Measurements from ENCODE around the gene IWS1.
"Not testable (repeated sequence)": the region's sequence is repeated elsewhere in the genome, so short reads cannot be mapped to it uniquely, and the experiment has no call there.

The IWS1 gene

GRCh38 chr2:127529416-127529815, 3.1 kb upstream of the IWS1 start:
- DNase-seq (ENCODE audit: low read depth in 2 of 2, low spot score in 1 of 2), result not testable (repeated sequence)

DNA sequence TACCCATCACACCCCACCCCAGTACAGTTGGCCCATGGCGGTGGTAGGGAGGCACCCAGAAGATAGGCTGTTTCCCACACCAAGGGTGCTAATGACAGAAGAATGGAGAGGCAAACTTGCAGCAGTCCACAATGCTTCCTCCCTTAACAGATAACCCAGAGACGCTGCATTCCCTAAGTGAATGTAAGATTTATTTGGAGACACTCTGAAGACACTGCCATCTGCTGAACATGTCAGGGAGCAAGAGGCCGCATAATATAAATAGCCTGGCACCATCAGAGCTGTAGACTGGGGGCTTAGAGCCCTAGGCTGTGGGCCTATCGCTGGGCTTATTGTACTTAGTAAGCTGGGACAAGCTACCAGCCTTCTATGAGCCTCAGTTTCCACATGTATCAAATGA, 2.2 kb upstream of the IWS1 start:
- no peak for DNase-seq (ENCODE audit: low read depth in 2 of 2, low spot score in 1 of 2)

DNA sequence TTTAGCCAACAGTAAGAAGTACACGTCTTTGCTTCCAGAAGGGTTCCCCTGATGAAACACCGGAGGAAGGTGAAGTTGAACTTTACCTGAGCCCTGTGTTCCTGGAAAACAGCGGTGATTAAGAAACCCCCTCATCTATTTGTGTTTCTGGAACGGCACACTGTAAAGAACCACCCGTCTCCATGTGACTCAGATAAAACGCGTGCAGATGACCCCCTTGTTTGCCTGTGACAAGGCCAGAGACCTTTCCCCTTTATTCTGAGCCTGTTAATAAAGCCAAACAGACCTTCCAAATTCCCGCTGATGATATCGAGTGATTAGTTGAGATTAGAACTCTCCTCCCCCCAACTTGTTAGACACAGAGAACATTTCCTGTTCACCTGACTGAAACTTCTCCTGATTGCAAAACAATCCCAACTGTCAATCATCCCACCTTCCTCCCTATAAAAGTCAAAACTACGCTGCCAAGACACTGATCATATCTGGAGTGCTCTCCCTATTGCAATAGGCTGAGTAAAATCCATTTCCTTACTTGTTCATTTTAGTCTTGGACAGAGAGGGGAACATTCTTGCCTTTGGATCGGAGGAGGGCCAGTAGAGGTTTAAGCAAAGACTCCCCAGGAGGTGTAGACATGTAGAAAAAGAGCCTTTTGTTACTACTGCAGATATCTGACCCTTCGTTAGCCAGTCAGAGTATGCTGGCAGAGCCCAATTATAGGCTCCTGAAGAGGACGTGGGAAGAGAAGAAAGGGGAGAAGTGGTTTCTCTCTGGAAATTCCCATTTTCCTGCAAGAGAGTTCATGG, 914 bp upstream of the IWS1 start:
- no peak for DNase-seq (ENCODE audit: low read depth in 2 of 2, low spot score in 1 of 2)

DNA sequence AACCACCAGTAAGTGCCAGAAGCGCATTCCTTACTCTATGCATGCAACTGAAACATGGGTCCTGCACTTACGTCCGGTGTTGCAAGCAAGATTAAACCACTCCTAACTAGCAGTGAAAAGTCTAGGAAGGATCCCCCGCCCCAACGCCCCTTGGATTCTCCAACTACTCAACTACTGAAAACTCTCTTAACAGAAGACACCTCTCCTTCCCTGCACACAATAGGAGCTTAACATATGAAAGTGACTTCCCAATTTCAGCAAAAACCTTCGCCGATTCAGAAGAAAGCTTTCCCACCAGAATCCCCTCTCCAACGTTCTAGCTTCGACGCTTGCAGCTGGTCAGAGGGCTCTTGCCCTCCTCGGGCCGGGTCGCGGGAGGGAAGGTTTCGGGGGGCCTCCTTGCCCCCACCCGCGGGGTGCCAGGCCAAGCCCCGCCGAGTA, 578 bp downstream of the IWS1 start:
- no peak for DNase-seq (ENCODE audit: low read depth in 2 of 2, low spot score in 1 of 2)

- DNase-seq (ENCODE audit: low read depth in 2 of 2, low spot score in 1 of 2), result not testable (repeated sequence)
Measured at GRCh38 chr2:127524198-127524834, 2.0 kb downstream of the IWS1 start.

DNA sequence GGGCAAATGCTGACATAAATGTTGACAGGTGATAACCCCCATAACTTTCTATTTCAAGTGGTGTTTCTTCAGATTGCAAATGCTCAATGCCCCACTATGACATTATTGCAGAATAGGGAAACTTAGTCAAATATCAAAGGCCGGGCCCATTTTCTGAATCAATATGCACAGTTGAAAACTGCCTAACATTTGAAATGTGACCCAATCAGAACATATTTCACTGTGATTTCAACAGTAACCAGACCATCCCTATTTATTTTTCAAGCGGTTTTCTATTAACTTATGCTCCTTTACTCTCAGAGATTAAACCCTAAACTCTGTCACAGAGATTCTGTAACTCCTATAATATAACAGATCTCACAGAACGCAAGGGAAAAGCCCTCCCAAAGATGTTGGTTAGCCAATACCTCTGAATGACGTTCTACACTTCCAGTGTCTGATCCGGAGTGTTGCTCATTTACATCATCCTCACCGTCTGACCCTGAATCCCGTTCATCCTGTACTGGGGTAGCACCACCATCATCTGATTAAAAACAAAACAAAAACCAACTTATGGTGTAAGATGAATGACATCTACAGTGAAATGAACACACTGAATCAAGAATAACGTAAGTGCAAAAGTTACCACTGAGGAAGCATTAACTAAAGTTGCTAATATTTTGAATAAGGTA, 2.9 kb downstream of the IWS1 start:
- no peak for DNase-seq (ENCODE audit: low read depth in 2 of 2, low spot score in 1 of 2)

GRCh38 chr2:127520424-127520823, 5.9 kb downstream of the IWS1 start:
- DNase-seq (ENCODE audit: low read depth in 2 of 2, low spot score in 1 of 2), result no peak

GRCh38 chr2:127517465-127517864, 8.8 kb downstream of the IWS1 start:
- no peak for DNase-seq (ENCODE audit: low read depth in 2 of 2, low spot score in 1 of 2)

GRCh38 chr2:127516041-127516762, 10.1 kb downstream of the IWS1 start:
- DNase-seq (ENCODE audit: low read depth in 2 of 2, low spot score in 1 of 2), result no peak

GRCh38 chr2:127515383-127515915, 10.8 kb downstream of the IWS1 start:
- DNase-seq (ENCODE audit: low read depth in 2 of 2, low spot score in 1 of 2), result no peak

DNA sequence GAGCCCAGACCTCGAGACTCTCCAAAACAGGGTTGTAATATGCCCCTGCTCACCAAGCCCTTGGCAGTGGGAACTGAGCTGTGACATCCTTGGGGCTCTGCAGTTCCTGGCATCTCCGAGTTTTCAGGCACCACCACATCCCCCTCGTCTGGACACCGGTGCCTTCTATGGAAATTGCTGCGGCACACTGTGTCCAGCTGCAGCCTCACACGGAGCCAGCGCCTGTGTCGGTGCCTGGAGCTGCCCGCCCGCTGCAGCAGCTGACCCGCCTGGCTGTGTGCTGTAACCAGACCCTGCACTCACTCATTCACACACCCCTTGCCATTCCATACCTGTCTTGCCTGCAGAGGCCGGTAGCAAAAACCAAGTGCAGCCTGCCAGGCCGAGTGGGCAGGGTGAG, 11.8 kb downstream of the IWS1 start:
- no peak for DNase-seq (ENCODE audit: low read depth in 2 of 2, low spot score in 1 of 2)

GRCh38 chr2:127514076-127514475, 12.2 kb downstream of the IWS1 start:
- no peak for DNase-seq (ENCODE audit: low read depth in 2 of 2, low spot score in 1 of 2)

DNA sequence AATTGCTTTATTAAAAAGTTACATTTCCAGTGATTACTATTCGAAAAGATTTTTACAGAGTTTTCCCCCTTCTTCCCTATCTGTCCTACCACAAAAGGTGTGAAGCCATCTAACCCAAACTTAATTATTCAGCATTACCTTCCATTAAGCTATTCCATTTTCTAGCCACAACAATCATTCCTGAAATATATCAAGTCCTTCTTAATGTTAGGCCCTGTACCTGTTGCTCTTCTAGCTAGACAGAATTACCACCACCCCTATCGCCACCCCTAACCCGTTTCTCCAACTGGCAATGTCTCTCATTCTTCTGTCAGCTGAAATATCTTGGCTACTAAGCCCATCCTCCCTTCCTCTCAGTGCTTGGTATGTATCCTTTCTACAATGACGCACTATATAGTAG, 13.9 kb downstream of the IWS1 start:
- DNase-seq (ENCODE audit: low read depth in 2 of 2, low spot score in 1 of 2), result no peak

- no peak for DNase-seq (ENCODE audit: low read depth in 2 of 2, low spot score in 1 of 2)
Measured at GRCh38 chr2:127511917-127512316, 14.4 kb downstream of the IWS1 start.

GRCh38 chr2:127511090-127511695, 15.1 kb downstream of the IWS1 start:
- no peak for DNase-seq (ENCODE audit: low read depth in 2 of 2, low spot score in 1 of 2)

DNA sequence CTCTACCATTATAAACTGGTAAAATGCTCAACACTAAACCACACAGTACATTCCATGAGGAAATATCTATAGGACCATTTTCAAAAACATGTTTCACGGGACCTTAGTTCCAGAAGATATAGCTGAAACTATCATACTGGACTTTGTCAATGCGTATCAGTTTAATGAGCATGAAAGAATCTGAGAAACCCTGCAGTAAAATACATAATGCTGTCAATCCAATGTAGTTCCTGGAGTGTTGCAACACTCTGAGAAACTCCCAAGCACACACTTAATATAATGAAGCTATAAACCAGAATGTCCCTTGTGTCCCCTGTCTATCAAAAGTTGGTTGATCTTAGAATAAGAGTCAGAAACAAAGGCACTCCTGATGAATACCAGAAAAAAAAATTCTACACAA, 16.2 kb downstream of the IWS1 start:
- DNase-seq (ENCODE audit: low read depth in 2 of 2, low spot score in 1 of 2), result no peak

DNA sequence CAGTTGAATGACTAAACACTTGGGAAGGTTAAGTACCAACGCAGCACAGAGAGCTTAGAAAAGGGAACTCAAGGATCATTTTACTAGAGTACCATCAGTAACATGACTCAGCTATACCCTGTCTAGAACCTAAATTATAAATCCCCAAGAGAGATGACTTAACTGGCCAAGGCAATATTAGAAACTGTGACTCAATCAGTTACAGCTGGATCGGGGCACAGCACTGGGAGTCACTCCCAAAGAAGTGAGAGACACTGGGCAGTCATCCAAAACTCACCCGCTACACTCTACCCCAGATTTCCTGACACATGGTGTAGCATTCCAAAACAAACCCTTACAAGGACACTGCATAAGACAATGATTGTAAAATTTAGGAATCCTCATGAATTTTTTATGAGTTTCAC, 17.7 kb downstream of the IWS1 start:
- no peak for DNase-seq (ENCODE audit: low read depth in 2 of 2, low spot score in 1 of 2)

DNA sequence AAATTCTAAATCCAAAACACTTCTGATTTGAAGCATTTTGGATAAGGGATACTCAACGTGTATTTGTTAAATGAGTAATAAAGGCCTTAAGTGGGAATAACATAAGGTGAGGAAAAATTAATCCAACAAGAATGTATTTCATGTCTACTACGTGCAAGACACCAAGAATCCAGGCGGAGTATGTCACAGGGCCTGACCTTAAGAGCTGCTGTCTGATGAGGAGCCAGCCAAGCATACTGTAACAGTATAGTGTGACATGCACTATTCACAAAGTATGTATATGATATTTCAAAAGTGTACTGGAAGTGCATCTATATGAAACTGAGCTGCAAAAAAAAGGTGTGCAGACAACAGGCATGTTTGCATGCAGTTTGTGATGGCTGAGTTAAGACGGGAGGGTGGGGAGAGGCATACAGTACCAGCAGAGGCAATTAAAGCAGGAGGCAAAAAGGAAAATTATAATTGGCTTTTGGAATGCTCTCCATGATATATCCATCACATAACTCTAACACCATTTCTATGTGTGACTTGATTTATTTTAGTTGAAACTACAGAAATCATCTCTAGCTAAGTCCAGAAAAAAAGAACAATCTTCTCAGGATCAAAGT, 18.2 kb downstream of the IWS1 start:
- DNase-seq (ENCODE audit: low read depth in 2 of 2, low spot score in 1 of 2), result no peak

- DNase-seq (ENCODE audit: low read depth in 2 of 2, low spot score in 1 of 2), result no peak
Measured at GRCh38 chr2:127506510-127506909, 19.8 kb downstream of the IWS1 start.

Data from stimulated activated CD8-positive, alpha-beta memory T cell treated with anti-CD3 and anti-CD28 coated beads, Interleukin-4, amount 100 ng/mL, for 1 hour (primary cell).